Sciatic nerve (tissue), 2 donors: Measurements from ENCODE around the gene OR10H5. TPM values are rescaled to one million over a fixed set of nuclear protein-coding genes. Genes with fewer than 3 reads are reported as not detected.
"Not testable (repeated sequence)": the region's sequence is repeated elsewhere in the genome, so short reads cannot be mapped to it uniquely, and the experiment has no call there.

Experiments
- ATAC-seq: fragments of 200-7000 bp; cut with Tn5 transposase; one replicate; pipeline ENCODE4 v1.9.1; 2020; ENCODE audit warnings: mild to moderate bottlenecking, moderate library complexity
- DNase-seq: peaks from one replicate; pipeline ENCODE4 v3.0.0-alpha.2; 2020; ENCODE audit warnings: low spot score
- intact Hi-C: fragments of 100-400 bp; cut with DNase I; formaldehyde crosslinking; loops from one replicate; pipeline ENCODE4 v1.14.2; 2022
- total RNA-seq: library from RNA; stranded (reverse); fragmentation: NEBNext Ultra II Directional; extraction: Animal tissue kit (Norgen Biotek cat#: 25700); gene quantifications from one replicate; pipeline ENCODE4 v1.2.1, GENCODE V29; 2021
- donor health status: DM: no; HTN: no; CAD: no.
- donor health status: DM: no; HTN: no; CAD: no.

The OR10H5 gene
- total RNA-seq, 1 donor from 2014 or later, result not detected

GRCh38 chr19:15839888-15840287 is 52.4 kb downstream of the OR10H5 start:
- DNase-seq, ATAC-seq, intact Hi-C loops: not testable (repeated sequence)

GRCh38 chr19:15840833-15841232 is 53.4 kb downstream of the OR10H5 start:
- intact Hi-C loops, result no loop called here
- no peak for DNase-seq
- ATAC-seq, result no peak

- ATAC-seq, result no peak
- no peak for DNase-seq
- intact Hi-C loops, result no loop called here
These were observed 54.6 kb downstream of the OR10H5 start for GRCh38 chr19:15841875-15842569.

- ATAC-seq (no peak), DNase-seq (no peak)
- intact Hi-C loops, result no loop called here
These were observed 55.9 kb downstream of the OR10H5 start for GRCh38 chr19:15843203-15843893.

- intact Hi-C loops, DNase-seq, ATAC-seq: not testable (repeated sequence)
These were observed 56.4 kb downstream of the OR10H5 start for GRCh38 chr19:15843894-15844222.

- intact Hi-C loops, result no loop called here
- ATAC-seq (no peak), DNase-seq (no peak)
These were observed 59.5 kb downstream of the OR10H5 start for GRCh38 chr19:15846923-15847322.

- DNase-seq (no peak), ATAC-seq (no peak)
- intact Hi-C loops, result no loop called here
These were observed 62.9 kb downstream of the OR10H5 start for GRCh38 chr19:15850385-15850784.

Other genes with a start within 250 kb of the OR10H5 start
- gene CYP4F8, start 172.4 kb upstream of the OR10H5 start, total RNA-seq, result not detected
- 4.8 TPM for gene CYP4F3, start 146.8 kb upstream of the OR10H5 start, total RNA-seq
- gene CYP4F12, start 114.6 kb upstream of the OR10H5 start, total RNA-seq, result 23.6 TPM
- not detected for gene OR10H2, start 59.6 kb upstream of the OR10H5 start, total RNA-seq
- not detected for gene OR10H3, start 49.7 kb upstream of the OR10H5 start, total RNA-seq
- not detected for gene OR10H1, start 28.0 kb downstream of the OR10H5 start, total RNA-seq
- gene CYP4F2, start 110.4 kb downstream of the OR10H5 start, total RNA-seq, result not detected
- 2.1 TPM for gene CYP4F11, start 146.9 kb downstream of the OR10H5 start, total RNA-seq
- not detected for gene OR10H4, start 161.3 kb downstream of the OR10H5 start, total RNA-seq